AG20443 (cell line): ENCODE measurements around the gene PTGES3.

Experiments
- DNase-seq: peaks from one replicate; pipeline ENCODE4 v3.0.0; 2012; ENCODE audit warnings: low spot score, mixed read lengths

PTGES3 gene

GRCh38 chr12:56629459-56630179 lies 58.5 kb downstream of the PTGES3 start:
- DNase-seq: no peak

- DNase-seq: peak; percentile 58
These were observed 59.2 kb downstream of the PTGES3 start for GRCh38 chr12:56628671-56629458.

GRCh38 chr12:56626701-56627100 lies 61.4 kb downstream of the PTGES3 start:
- no peak for DNase-seq

GRCh38 chr12:56622535-56622934 lies 65.5 kb downstream of the PTGES3 start:
- no peak for DNase-seq

GRCh38 chr12:56616925-56617324 lies 71.2 kb downstream of the PTGES3 start:
- no peak for DNase-seq

- no peak for DNase-seq
These were observed 71.8 kb downstream of the PTGES3 start for GRCh38 chr12:56616244-56616643.

- DNase-seq: no peak
These were observed 73.5 kb downstream of the PTGES3 start for GRCh38 chr12:56614627-56615026.
